H1 (cell line): ENCODE measurements around the gene KCNN1. TPM values are rescaled to one million over a fixed set of nuclear protein-coding genes. Genes with fewer than 3 reads are reported as not detected.

ENCODE experiments used
- CREB1 ChIP-seq: IDR thresholded peaks from 2 replicates; pipeline ENCODE4 v1.6.1; 2012; ENCODE audit warnings: inconsistent platforms
- EGR1 ChIP-seq: IDR thresholded peaks from 2 replicates; pipeline ENCODE4 v1.6.1; 2011; ENCODE audit warnings: low read depth, low read length, borderline replicate concordance
- PHF8 ChIP-seq: fragments of 200-600 bp; sonication (generic); conservative IDR thresholded peaks from 2 replicates; pipeline ENCODE4 v1.7.1; 2012; ENCODE audit warnings: low read depth, mild to moderate bottlenecking, inconsistent platforms, low read length, moderate library complexity
- POLR2A ChIP-seq, 2 experiments: IDR thresholded peaks; 1 replicate in 1 of 2; 2 replicates in 1 of 2; pipeline ENCODE4 v1.6.1; 2011; ENCODE audit warnings: low read depth in 2 of 2, low read length in 2 of 2, mild to moderate bottlenecking in 2 of 2; ENCODE audit errors: control extremely low read depth in 1 of 2
- SUZ12 ChIP-seq: fragments of 200-600 bp; sonication (generic); IDR thresholded peaks from 2 replicates; pipeline ENCODE4 v1.6.1; 2012; ENCODE audit warnings: mild to moderate bottlenecking, inconsistent platforms, low read length, moderate library complexity, mixed read lengths
- TBP ChIP-seq: IDR thresholded peaks from 2 replicates; pipeline ENCODE4 v1.6.1; 2011; ENCODE audit warnings: low read depth, low read length, improper control_type of control experiment
- polyA plus RNA-seq, 7 experiments: library from polyadenylated mRNA; depleted of rRNA in 3 of 7; stranded (reverse) in 5 of 7; unstranded in 2 of 7; fragments of >200 nt in 5 of 7; fragments of 200-250 nt in 2 of 7; gene quantifications; 1 replicate in 5 of 7; 2 replicates in 1 of 7; 4 replicates in 1 of 7; pipeline versions ENCODE4 v1.2.1 to v1.2.3, GENCODE V29; 2011 to 2013; ENCODE audit warnings: missing spikeins in 2 of 7, mixed read lengths in 2 of 7
- total RNA-seq: library from RNA; stranded (reverse); fragmentation: NEBNext Ultra II Directional; extraction: Animal tissue kit (Norgen Biotek cat#: 25700); gene quantifications from 2 replicates; pipeline ENCODE4 v1.2.1, GENCODE V29; 2021

The KCNN1 gene
- total and polyA plus RNA-seq, 2 of the 8 experiments (the other 6 are each of a cell fraction or from before 2014, with no cell fraction given): 11.0 to 12.5 TPM

DNA sequence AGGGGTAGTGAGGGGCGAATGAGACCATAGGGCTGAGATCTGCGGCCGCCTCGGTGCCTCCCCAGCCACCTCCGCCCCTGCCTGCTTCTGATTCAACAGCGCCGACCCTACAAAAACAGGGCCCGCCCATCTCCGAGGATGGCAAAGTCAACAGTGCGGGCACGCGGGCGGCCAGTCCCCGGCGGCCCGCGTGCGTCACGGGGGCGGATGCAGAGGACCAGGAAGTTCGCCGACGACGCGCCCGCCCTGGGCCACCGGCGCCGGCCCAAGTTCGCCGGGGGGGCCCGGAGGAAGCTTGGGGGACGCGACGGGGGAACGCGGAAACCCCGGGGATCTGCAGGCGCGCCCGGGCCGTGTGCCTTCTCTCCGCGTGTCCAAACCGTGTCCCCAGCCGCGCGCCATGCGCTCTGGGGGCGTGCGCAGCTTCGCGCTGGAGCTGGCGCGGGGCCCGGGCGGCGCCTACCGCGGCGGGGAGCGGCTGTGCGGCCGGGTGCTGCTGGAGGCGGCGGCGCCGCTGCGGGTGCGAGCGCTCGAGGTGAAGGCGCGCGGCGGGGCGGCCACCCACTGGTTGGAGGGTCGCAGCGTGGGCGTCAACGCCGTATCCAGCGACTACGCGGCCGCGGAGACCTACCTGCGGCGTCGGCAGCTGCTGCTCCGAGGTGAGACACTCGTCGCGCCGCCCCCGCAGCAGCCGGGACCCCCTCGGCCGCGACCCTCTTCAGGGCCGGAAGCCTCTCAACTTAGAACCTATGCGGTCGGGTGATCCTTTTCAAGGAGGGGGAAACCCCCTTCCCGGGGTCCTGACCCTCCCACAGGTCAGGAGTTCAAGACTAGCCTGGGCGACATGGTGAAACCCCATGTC lies 34.2 kb downstream of the KCNN1 start (continued):
- peak; percentile 56; the same call in 1 of the 2 replicates for TF ChIP-seq PHF8
- peak; percentile 71; the same call in 1 of the 2 replicates for TF ChIP-seq EGR1
- TF ChIP-seq POLR2A (IDR thresholded peaks at IDR 0.05; ENCODE audit: control extremely low read depth in 1 of 2, low read depth in 2 of 2, low read length in 2 of 2): peak in 1 of 2 experiments; percentile 55; a peak in 2 of 3 replicates
- TF ChIP-seq SUZ12: peak; percentile 44; the same call in 1 of the 2 replicates
- TF ChIP-seq CREB1: 0 out of 2 replicates have a peak, but pooled peaks have one; percentile 21
- TF ChIP-seq TBP: peak; percentile 32; the same call in 1 of the 2 replicates
